MM.1S (cell line): ENCODE measurements around the gene GHITM.

ENCODE experiments used
- DNase-seq: peaks from one replicate; pipeline ENCODE4 v3.0.0-alpha.2; 2015
- H2AFZ ChIP-seq: fragments of 300-600 bp; sonication (generic); 2 replicates; pipeline ENCODE4 v1.6.0; 2016; ENCODE audit warnings: antibody characterized with exemption, low read length
- H3F3A ChIP-seq: fragments of 300-600 bp; sonication (generic); 2 replicates; pipeline ENCODE4 v1.6.1; 2016; ENCODE audit warnings: mild to moderate bottlenecking, antibody characterized with exemption, low read length, moderate library complexity, mixed read lengths; ENCODE audit not compliant: insufficient read depth
- H3K27ac ChIP-seq: fragments of 300-600 bp; sonication (generic); 2 replicates; pipeline ENCODE4 v1.5.1; 2016; ENCODE audit warnings: mild to moderate bottlenecking, low read length
- H3K27me3 ChIP-seq: fragments of 300-600 bp; sonication (generic); replicated peaks from 2 replicates; pipeline ENCODE4 v1.6.0; 2016; ENCODE audit warnings: low read length; ENCODE audit not compliant: insufficient read depth
- H3K36me3 ChIP-seq: fragments of 300-600 bp; sonication (generic); replicated peaks from 2 replicates; pipeline ENCODE4 v1.6.1; 2016; ENCODE audit warnings: mild to moderate bottlenecking, low read length, mixed read lengths; ENCODE audit not compliant: insufficient read depth
- H3K4me1 ChIP-seq: fragments of 300-600 bp; sonication (generic); 2 replicates; pipeline ENCODE4 v1.6.1; 2016; ENCODE audit warnings: low read length, mixed read lengths
- H3K4me2 ChIP-seq: fragments of 300-600 bp; sonication (generic); 2 replicates; pipeline ENCODE4 v1.6.0; 2016; ENCODE audit warnings: low read depth, low read length
- H3K4me3 ChIP-seq: fragments of 300-600 bp; sonication (generic); 2 replicates; pipeline ENCODE4 v1.5.1; 2016; ENCODE audit warnings: low read length, mixed read lengths
- H3K79me2 ChIP-seq: fragments of 300-600 bp; sonication (generic); 2 replicates; pipeline ENCODE4 v1.6.1; 2016; ENCODE audit warnings: mixed run types, low read length, mixed read lengths
- H3K9ac ChIP-seq: fragments of 300-600 bp; sonication (generic); 2 replicates; pipeline ENCODE4 v1.6.1; 2016; ENCODE audit warnings: low read length, mixed read lengths
- H3K9me2 ChIP-seq: fragments of 300-600 bp; sonication (generic); replicated peaks from 2 replicates; pipeline ENCODE4 v1.6.1; 2016; ENCODE audit warnings: mild to moderate bottlenecking, low read length, mixed read lengths; ENCODE audit not compliant: insufficient read depth
- H3K9me3 ChIP-seq: fragments of 300-600 bp; sonication (generic); replicated peaks from 2 replicates; pipeline ENCODE4 v1.6.1; 2016; ENCODE audit warnings: mild to moderate bottlenecking, low read length, mixed read lengths; ENCODE audit not compliant: insufficient read depth
- H4K20me1 ChIP-seq: fragments of 300-600 bp; sonication (generic); 2 replicates; pipeline ENCODE4 v1.6.1; 2016; ENCODE audit warnings: mild to moderate bottlenecking, low read length, moderate library complexity, mixed read lengths; ENCODE audit not compliant: insufficient read depth
- CTCF ChIP-seq: fragments of 300-600 bp; sonication (generic); IDR thresholded peaks from 2 replicates; pipeline ENCODE4 v1.5.1; 2016; ENCODE audit warnings: antibody characterized with exemption, low read length, mixed read lengths
- EZH2 ChIP-seq: fragments of 300-600 bp; sonication (generic); optimal IDR thresholded peaks from 2 replicates; pipeline ENCODE3; 2017; ENCODE audit warnings: low read depth, mild to moderate bottlenecking, antibody characterized with exemption, low read length, mixed read lengths
- EZH2phosphoT487 ChIP-seq: fragments of 300-600 bp; sonication (generic); IDR thresholded peaks from 2 replicates; pipeline ENCODE4 v1.6.1; 2018; ENCODE audit warnings: antibody characterized with exemption, low read length

The GHITM gene

GRCh38 chr10:84149854-84150253 is 10.5 kb downstream of the GHITM start:
- H3K79me2 ChIP-seq = peaks cover 16% of the 10 kb centered on the region
- peaks cover 32% of the 10 kb centered on the region for H3K36me3 ChIP-seq

GRCh38 chr10:84152769-84153168 is 13.5 kb downstream of the GHITM start:
- DNase-seq = no peak
- H3K27ac ChIP-seq = no peak overlapping the region
- H3K36me3 ChIP-seq = peaks cover 28% of the 10 kb centered on the region

More at GRCh38 chr10:84149854-84150253, 10.5 kb downstream of the GHITM start:
- no peak overlapping the region for H3K4me3 ChIP-seq
- H2AFZ ChIP-seq = no peak overlapping the region
- H3K4me1 ChIP-seq = no peaks in the 10 kb centered on the region
- no peak for TF ChIP-seq EZH2phosphoT487
- DNase-seq = no peak
- no peaks in the 10 kb centered on the region for H3K9me2 ChIP-seq
- no peak overlapping the region for H3K27ac ChIP-seq
- H3K27me3 ChIP-seq = no peaks in the 10 kb centered on the region
- no peak overlapping the region for H3K9ac ChIP-seq
- H3K9me3 ChIP-seq = no peaks in the 10 kb centered on the region
- no peak overlapping the region for H3K4me2 ChIP-seq
- peaks cover 16% of the 10 kb centered on the region; the same call in 1 of the 2 replicates for H3F3A ChIP-seq
- H4K20me1 ChIP-seq = 0 out of 2 replicates have a peak, but pooled peaks cover 5% of the 10 kb centered on the region

GRCh38 chr10:84155521-84155920 is 16.2 kb downstream of the GHITM start:
- no peaks in the 10 kb centered on the region for H3K27me3 ChIP-seq
- peaks cover 22% of the 10 kb centered on the region for H3K36me3 ChIP-seq
- H4K20me1 ChIP-seq = 0 out of 2 replicates have a peak, but pooled peaks cover 5% of the 10 kb centered on the region
- H3K4me2 ChIP-seq = no peak overlapping the region
- H2AFZ ChIP-seq = no peak overlapping the region
- DNase-seq = no peak
- no peak overlapping the region for H3K4me3 ChIP-seq
- H3K9ac ChIP-seq = no peak overlapping the region
- H3K9me2 ChIP-seq = no peaks in the 10 kb centered on the region
- H3K9me3 ChIP-seq = no peaks in the 10 kb centered on the region
- no peaks in the 10 kb centered on the region for H3F3A ChIP-seq
- no peak overlapping the region for H3K27ac ChIP-seq
- H3K79me2 ChIP-seq = no peaks in the 10 kb centered on the region
- H3K4me1 ChIP-seq = no peaks in the 10 kb centered on the region
- no peak for TF ChIP-seq CTCF

More at GRCh38 chr10:84152769-84153168, 13.5 kb downstream of the GHITM start:
- no peak overlapping the region for H3K9ac ChIP-seq
- no peaks in the 10 kb centered on the region for H3K9me3 ChIP-seq
- peaks cover 13% of the 10 kb centered on the region for H3K79me2 ChIP-seq
- no peaks in the 10 kb centered on the region for H3K27me3 ChIP-seq
- H2AFZ ChIP-seq = no peak overlapping the region
- H3K9me2 ChIP-seq = no peaks in the 10 kb centered on the region
- no peak overlapping the region for H3K4me2 ChIP-seq
- H3K4me1 ChIP-seq = no peaks in the 10 kb centered on the region
- H3K4me3 ChIP-seq = no peak overlapping the region
- 0 out of 2 replicates have a peak, but pooled peaks cover 5% of the 10 kb centered on the region for H4K20me1 ChIP-seq
- TF ChIP-seq EZH2phosphoT487 (no peak), CTCF (no peak), EZH2 (no peak)
- no peaks in the 10 kb centered on the region for H3F3A ChIP-seq

GRCh38 chr10:84156009-84156408 is 16.7 kb downstream of the GHITM start:
- Histone ChIP-seq H3K27ac (no peak overlapping the region), H2AFZ (no peak overlapping the region), H3F3A (no peaks in the 10 kb centered on the region), H3K9me3 (no peaks in the 10 kb centered on the region), H3K27me3 (no peaks in the 10 kb centered on the region), H3K4me2 (no peak overlapping the region), H3K4me1 (no peaks in the 10 kb centered on the region), H3K9ac (no peak overlapping the region), H3K79me2 (no peaks in the 10 kb centered on the region), H3K9me2 (no peaks in the 10 kb centered on the region), H3K36me3 (peaks cover 18% of the 10 kb centered on the region), H4K20me1 (0 out of 2 replicates have a peak, but pooled peaks cover 5% of the 10 kb centered on the region), H3K4me3 (no peak overlapping the region)
- DNase-seq = no peak
- TF ChIP-seq CTCF (no peak), EZH2phosphoT487 (no peak), EZH2 (no peak)
